Measurements from ENCODE around the gene ZNF331.
"Not testable (repeated sequence)": the region's sequence is repeated elsewhere in the genome, so short reads cannot be mapped to it uniquely, and the experiment has no call there.

The ZNF331 gene

DNA sequence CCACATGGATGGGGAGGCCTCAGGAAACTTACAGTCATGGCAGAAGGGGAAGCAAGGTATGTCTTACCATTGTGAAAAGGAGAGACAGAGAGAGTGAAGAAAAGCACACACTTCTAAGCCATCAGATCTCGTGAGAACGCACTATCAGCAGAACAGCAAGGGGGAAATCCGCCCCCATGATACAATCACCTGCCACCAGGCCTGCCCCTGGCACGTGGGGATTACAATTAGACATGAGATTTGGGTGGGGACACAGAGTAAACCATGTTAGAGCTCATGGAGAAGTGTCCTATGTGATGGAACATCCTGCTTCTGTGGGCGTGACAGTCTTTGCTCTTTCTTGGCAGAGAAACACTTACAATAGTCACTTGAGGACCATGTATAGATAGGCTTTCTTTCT lies 28.1 kb upstream of the ZNF331 start:
- H3K27ac ChIP-seq: no peak overlapping the region
- no peak overlapping the region for H3K4me2 ChIP-seq
- no peaks in the 10 kb centered on the region for H3K27me3 ChIP-seq (ENCODE audit: insufficient read depth, low read depth)
- no peaks in the 10 kb centered on the region for H4K20me1 ChIP-seq (ENCODE audit: insufficient read depth)
- no peaks in the 10 kb centered on the region for H3K79me2 ChIP-seq (ENCODE audit: insufficient read depth, low read depth)
- H3K4me3 ChIP-seq (IDR thresholded peaks at IDR 0.05; ENCODE audit: insufficient read depth, low read depth, low read length): no peak overlapping the region
- TF ChIP-seq, protein P1, sequence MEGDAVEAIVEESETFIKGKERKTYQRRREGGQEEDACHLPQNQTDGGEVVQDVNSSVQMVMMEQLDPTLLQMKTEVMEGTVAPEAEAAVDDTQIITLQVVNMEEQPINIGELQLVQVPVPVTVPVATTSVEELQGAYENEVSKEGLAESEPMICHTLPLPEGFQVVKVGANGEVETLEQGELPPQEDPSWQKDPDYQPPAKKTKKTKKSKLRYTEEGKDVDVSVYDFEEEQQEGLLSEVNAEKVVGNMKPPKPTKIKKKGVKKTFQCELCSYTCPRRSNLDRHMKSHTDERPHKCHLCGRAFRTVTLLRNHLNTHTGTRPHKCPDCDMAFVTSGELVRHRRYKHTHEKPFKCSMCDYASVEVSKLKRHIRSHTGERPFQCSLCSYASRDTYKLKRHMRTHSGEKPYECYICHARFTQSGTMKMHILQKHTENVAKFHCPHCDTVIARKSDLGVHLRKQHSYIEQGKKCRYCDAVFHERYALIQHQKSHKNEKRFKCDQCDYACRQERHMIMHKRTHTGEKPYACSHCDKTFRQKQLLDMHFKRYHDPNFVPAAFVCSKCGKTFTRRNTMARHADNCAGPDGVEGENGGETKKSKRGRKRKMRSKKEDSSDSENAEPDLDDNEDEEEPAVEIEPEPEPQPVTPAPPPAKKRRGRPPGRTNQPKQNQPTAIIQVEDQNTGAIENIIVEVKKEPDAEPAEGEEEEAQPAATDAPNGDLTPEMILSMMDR (conservative IDR thresholded peaks at IDR 0.05; ENCODE audit: low read depth, low read length): no peak
- no peak overlapping the region for H2AFZ ChIP-seq (ENCODE audit: low read depth)
- no peaks in the 10 kb centered on the region for H3K4me1 ChIP-seq (ENCODE audit: low read depth, poor library complexity, severe bottlenecking)
- no peaks in the 10 kb centered on the region for H3K36me3 ChIP-seq (ENCODE audit: insufficient read depth)
- H3K9ac ChIP-seq: no peak overlapping the region

DNA sequence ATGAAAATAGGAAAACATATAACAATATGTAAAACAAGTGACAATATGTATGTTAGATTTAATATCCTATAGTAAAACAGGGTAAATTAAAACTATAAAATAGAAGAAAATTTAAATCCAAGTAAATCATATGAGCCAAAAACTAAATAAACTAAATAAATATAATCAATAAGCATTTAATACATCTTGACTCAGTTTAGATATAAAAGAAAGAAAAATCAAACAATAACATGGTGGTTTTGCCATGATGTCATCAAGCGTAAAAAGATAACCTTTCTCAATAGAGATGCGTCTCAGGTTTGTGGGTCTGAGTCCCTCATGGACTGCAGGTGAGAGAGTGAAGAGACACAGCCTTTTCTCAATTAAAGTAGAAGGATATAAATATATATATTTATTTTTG lies 26.6 kb upstream of the ZNF331 start:
- H3K79me2 ChIP-seq (ENCODE audit: insufficient read depth, low read depth): no peaks in the 10 kb centered on the region
- no peaks in the 10 kb centered on the region for H3K27me3 ChIP-seq (ENCODE audit: insufficient read depth, low read depth)
- no peak overlapping the region for H3K9ac ChIP-seq
- no peak overlapping the region for H3K4me2 ChIP-seq
- no peak overlapping the region for H2AFZ ChIP-seq (ENCODE audit: low read depth)
- H3K4me3 ChIP-seq (IDR thresholded peaks at IDR 0.05; ENCODE audit: insufficient read depth, low read depth, low read length): no peak overlapping the region
- no peaks in the 10 kb centered on the region for H3K36me3 ChIP-seq (ENCODE audit: insufficient read depth)
- H4K20me1 ChIP-seq (ENCODE audit: insufficient read depth): no peaks in the 10 kb centered on the region
- H3K4me1 ChIP-seq (ENCODE audit: low read depth, poor library complexity, severe bottlenecking): no peaks in the 10 kb centered on the region
- H3K27ac ChIP-seq: no peak overlapping the region
- TF ChIP-seq, protein P1 (conservative IDR thresholded peaks at IDR 0.05; ENCODE audit: low read depth, low read length): no peak

DNA sequence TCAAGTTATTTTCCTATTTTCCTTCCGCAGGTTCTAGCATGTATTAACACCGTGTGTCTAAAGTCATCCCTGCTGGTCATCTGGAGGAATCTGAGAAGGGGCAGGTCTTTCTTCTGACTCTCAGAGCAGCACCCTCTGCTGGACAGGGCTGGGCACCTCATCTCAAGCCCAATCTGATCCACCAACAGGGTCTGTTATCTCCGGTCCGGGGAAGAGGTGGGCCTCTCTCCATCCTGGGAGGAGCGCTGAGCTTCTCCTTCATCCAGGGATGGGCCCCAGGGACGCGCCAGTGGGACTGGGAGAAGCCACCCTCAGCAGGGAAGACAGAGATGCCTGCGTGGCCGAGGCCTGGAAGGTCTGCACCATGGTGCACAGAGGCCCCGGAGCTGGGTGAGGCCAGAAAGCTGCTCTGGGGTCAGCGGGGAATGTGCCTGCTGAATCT lies 26.0 kb upstream of the ZNF331 start:
- H3K4me3 ChIP-seq (IDR thresholded peaks at IDR 0.05; ENCODE audit: insufficient read depth, low read depth, low read length): no peak overlapping the region
- H3K27me3 ChIP-seq (ENCODE audit: insufficient read depth, low read depth): no peaks in the 10 kb centered on the region
- H3K9ac ChIP-seq: no peak overlapping the region
- no peaks in the 10 kb centered on the region for H3K4me1 ChIP-seq (ENCODE audit: low read depth, poor library complexity, severe bottlenecking)
- H3K27ac ChIP-seq: no peak overlapping the region
- no peak overlapping the region for H3K4me2 ChIP-seq
- TF ChIP-seq, protein P1 (conservative IDR thresholded peaks at IDR 0.05; ENCODE audit: low read depth, low read length): no peak; the same call in 1 of the 2 replicates
- H3K36me3 ChIP-seq (ENCODE audit: insufficient read depth): no peaks in the 10 kb centered on the region
- H2AFZ ChIP-seq (ENCODE audit: low read depth): no peak overlapping the region
- H4K20me1 ChIP-seq (ENCODE audit: insufficient read depth): no peaks in the 10 kb centered on the region
- no peaks in the 10 kb centered on the region for H3K79me2 ChIP-seq (ENCODE audit: insufficient read depth, low read depth)

DNA sequence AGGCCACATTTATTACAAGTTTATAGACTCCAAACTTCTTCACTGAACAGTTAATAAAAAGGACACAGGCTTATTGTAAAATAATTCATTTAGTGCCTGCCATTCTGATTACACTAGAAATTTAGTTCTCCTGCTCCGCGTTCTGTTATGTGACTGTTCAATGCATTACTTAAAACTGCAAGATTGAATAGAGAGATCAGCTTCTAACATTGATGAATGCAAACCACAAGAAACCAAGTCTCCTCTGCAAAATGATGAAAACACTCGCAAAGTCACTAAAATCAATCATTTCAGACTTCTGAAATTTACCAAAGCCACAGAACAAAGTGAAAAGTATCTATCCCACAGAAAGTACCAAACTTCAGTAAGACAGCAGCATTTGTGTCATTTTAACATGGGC lies 22.9 kb upstream of the ZNF331 start:
- not testable (repeated sequence) for H3K27me3 ChIP-seq (ENCODE audit: insufficient read depth, low read depth); H3K4me3 ChIP-seq (IDR thresholded peaks at IDR 0.05; ENCODE audit: insufficient read depth, low read depth, low read length); H3K9ac ChIP-seq; H3K36me3 ChIP-seq (ENCODE audit: insufficient read depth); H3K4me1 ChIP-seq (ENCODE audit: low read depth, poor library complexity, severe bottlenecking); H3K27ac ChIP-seq; H2AFZ ChIP-seq (ENCODE audit: low read depth); H3K79me2 ChIP-seq (ENCODE audit: insufficient read depth, low read depth); H3K4me2 ChIP-seq; H4K20me1 ChIP-seq (ENCODE audit: insufficient read depth)

DNA sequence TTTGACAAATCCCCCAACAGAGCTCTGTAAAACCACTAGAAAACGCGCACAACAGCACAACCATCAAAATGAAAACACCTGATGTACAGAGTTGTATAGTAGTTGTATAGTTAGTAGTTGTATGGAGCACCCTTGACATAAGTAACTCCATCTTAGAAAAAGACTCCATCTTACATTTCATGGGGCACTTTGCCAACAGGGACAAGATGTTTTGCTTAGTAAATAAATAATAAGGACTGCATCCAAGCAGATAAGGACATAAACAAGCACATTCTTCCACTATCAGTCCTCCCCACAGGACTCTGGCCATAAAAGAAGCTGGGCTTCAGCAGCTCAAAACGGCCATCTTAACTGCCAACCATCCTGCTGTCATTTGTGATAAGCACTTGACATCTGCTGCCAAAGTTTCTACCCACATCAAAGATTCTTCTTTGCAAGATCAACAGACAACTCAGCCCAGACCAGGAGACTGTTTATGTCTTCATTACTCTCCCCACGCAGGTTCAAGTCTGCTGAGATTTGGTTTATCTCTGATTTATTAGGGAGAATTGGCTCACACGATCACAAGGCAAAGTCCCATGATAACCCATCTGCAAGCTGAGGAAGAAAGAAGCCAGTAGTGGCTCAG lies 20.7 kb upstream of the ZNF331 start:
- Histone ChIP-seq H4K20me1 (ENCODE audit: insufficient read depth) (no peaks in the 10 kb centered on the region), H3K4me2 (no peak overlapping the region), H3K27me3 (ENCODE audit: insufficient read depth, low read depth) (no peaks in the 10 kb centered on the region), H3K9ac (no peak overlapping the region), H3K27ac (no peak overlapping the region), H3K36me3 (ENCODE audit: insufficient read depth) (no peaks in the 10 kb centered on the region), H2AFZ (ENCODE audit: low read depth) (no peak overlapping the region), H3K4me1 (ENCODE audit: low read depth, poor library complexity, severe bottlenecking) (no peaks in the 10 kb centered on the region), H3K4me3 (IDR thresholded peaks at IDR 0.05; ENCODE audit: insufficient read depth, low read depth, low read length) (no peak overlapping the region), H3K79me2 (ENCODE audit: insufficient read depth, low read depth) (no peaks in the 10 kb centered on the region)
- TF ChIP-seq, protein P1 (conservative IDR thresholded peaks at IDR 0.05; ENCODE audit: low read depth, low read length): no peak
